Epithelial cell of umbilical artery (primary cell): ENCODE data around the gene YIPF2. TPM values are rescaled to one million over a fixed set of nuclear protein-coding genes. Genes with fewer than 3 reads are reported as not detected.

Experiments
- total RNA-seq: library from RNA; depleted of rRNA; stranded (reverse); fragments of >200 nt; gene quantifications from 2 replicates; pipeline ENCODE4 v1.2.3, GENCODE V29; 2014

Gene YIPF2
- total RNA-seq, result 87.7 and 91.5 TPM in 2 replicates

GRCh38 chr19:10928563-10929401 is at the start of gene YIPF2, which contains the start of gene TIMM29:
TSS of gene YIPF2 (minus strand) at chr19:10928639. CDS start at chr19:10928410, 229 bp downstream.
TSS of gene TIMM29 (plus strand) at chr19:10928811. CDS start at chr19:10928823, 12 bp downstream.

GRCh38 chr19:10960314-10961072 is 32.1 kb upstream of the YIPF2 start, which contains the start of gene SMARCA4:
TSS of gene SMARCA4 (plus strand) at chr19:10961030. CDS start at chr19:10984152, 23,122 bp downstream.

Other genes starting within 250 kb of the YIPF2 start
- gene QTRT1, start 227.2 kb downstream of the YIPF2 start, total RNA-seq, result 34.1 and 48.0 TPM in 2 replicates
- gene DNM2, start 210.6 kb downstream of the YIPF2 start, total RNA-seq, result 79.6 and 96.2 TPM in 2 replicates
- 65.2 and 66.6 TPM in 2 replicates for gene TMED1, start 92.4 kb downstream of the YIPF2 start, total RNA-seq
- under 0.01 and 0.76 TPM in 2 replicates for gene C19orf38, start 80.2 kb downstream of the YIPF2 start, total RNA-seq
- 20.5 and 22.7 TPM in 2 replicates for gene CARM1, start 57.1 kb downstream of the YIPF2 start, total RNA-seq
- 36.2 and 38.7 TPM in 2 replicates for gene TIMM29, start 172 bp upstream of the YIPF2 start, total RNA-seq
- 49.2 and 60.1 TPM in 2 replicates for gene SMARCA4, start 32.4 kb upstream of the YIPF2 start, total RNA-seq
- 84.1 and 97.1 TPM in 2 replicates for gene LDLR, start 160.8 kb upstream of the YIPF2 start, total RNA-seq
- gene SPC24, start 227.1 kb upstream of the YIPF2 start, total RNA-seq, result 70.5 and 117 TPM in 2 replicates